Stimulated activated CD4-positive, alpha-beta T cell treated with anti-CD3 and anti-CD28 coated beads, Interleukin-15, amount 100 ng/mL, for 24 hours (primary cell): ENCODE results near the gene KRT79.

Experiments used
- DNase-seq: peaks from one replicate; pipeline ENCODE4 v3.0.0-alpha.2; 2020

The KRT79 gene

DNA sequence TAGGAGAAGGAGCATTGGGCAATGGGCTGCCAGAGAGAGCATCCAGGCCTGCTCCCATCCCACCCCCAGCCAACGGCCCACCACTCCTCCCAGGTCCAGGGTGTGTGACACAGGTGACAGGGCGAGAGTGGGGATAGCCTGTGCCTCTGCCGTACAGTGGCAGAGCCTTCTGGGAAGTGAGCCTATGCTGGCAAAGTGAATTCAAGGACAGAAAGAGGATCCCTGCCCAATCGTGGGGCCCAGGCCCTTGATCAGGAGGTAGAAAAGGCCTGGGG, 553 bp upstream of the KRT79 start:
- DNase-seq, result no peak

DNA sequence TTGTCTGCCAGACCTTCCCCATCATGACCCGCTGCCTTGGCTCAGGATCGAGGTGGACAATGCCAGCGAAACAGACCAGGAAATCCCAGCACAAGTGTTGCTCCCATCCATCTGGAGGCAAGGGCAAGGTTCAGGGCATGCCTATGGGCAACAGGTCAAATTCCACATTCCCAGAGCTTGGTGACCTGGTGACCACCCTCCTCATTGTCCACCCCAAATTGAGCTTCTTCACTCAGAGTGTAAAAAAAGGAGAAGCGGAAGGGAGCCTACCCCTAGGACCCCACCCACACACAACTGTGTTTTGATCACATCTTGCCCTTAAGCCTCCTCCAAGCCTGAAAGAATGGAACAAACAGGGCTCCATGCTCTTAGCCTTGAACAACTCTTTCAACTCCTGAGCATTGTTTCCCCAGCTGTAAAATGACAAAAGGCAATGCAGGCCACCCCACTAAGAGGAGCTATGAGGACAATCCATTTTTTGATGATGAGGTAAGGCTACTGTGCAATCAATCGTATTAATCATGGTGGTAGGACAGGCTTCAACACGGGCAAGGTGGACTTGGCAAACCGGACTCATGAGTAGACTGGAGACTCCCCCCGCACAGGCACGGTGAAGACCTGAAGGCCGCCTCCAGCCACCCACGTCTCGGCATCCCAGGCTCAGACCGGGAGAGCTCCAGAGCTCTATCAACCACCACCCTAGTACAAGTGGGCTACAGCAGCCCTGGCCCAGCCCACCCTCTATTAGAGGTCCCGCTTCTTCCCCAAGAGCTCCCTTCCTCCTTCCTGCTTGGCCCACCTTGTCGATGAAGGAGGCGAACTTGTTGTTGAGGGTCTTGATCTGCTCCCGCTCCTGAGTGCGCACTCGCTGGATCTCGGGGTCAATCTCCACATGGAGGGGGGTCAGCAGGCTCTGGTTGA, 866 bp downstream of the KRT79 start:
- no peak for DNase-seq

GRCh38 chr12:52832451-52832850, 1.7 kb downstream of the KRT79 start:
- no peak for DNase-seq

- DNase-seq, result no peak
Measured at GRCh38 chr12:52831251-52831650, 2.9 kb downstream of the KRT79 start.

GRCh38 chr12:52829986-52830770, 3.9 kb downstream of the KRT79 start:
- no peak for DNase-seq

- no peak for DNase-seq
Measured at GRCh38 chr12:52828591-52829021, 5.5 kb downstream of the KRT79 start.

GRCh38 chr12:52828156-52828555, 6.0 kb downstream of the KRT79 start:
- DNase-seq, result no peak

DNA sequence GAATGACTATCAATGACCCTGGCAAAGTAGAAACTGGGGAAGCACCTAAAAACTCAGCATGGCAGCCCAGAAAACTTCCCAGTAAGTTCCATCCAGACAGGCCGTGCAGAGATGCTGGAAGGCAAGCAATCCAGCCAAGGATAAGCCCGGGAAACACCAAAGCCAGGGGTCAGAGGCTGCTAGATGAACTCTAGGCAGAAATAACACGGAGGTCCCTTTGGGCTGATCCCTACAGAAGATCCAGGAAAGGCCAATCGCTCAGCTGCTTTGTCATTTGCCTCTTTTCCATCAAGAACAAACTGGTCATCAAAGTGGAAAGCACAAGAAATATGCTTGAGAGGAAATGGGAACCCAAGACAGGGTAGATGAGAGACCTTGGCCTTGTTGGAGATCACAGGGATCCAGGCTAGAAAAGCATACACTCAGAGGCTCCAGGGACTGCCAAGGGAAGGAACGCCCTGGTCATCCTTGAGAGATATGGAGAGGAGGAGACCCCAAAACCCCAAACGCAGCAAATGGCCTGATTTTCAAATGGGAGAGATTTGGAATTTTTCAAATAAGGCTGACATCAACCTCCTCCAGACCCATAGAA, 6.5 kb downstream of the KRT79 start:
- no peak for DNase-seq

GRCh38 chr12:52826611-52827498, 7.3 kb downstream of the KRT79 start:
- no peak for DNase-seq

- DNase-seq, result no peak
Measured at GRCh38 chr12:52825961-52826360, 8.2 kb downstream of the KRT79 start.

DNA sequence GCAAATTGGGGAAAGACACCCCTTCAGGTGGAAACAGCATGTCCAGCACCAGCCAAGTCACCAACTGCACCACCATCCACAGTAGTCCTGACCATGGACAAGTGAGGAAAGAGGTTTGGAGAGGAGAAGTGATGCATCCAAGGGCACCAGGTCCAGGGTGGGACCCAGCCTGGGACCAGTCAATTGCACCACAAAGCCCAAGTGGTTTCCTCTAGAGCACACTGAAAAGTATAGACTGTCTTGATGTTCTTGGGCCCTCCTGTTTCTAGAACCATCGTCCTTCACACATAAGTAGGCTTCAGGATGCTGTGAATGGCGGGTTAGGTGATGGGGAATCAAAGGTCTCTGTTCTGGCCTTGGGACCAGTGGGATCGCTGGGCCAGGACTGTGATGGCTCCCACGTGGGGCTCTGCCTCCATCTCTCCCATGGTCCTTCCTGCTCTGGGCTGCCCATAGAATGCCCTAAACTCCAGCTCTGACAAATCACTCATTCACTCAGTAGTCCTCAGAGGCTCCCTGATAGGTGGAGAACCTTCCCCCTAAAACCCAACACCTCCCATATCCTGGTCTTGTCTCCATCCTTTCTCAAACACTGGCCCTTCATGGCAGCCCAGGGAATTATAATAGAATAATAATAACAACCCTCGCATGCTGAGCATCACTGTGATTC, 9.2 kb downstream of the KRT79 start:
- no peak for DNase-seq

GRCh38 chr12:52823761-52824450, 10.2 kb downstream of the KRT79 start:
- DNase-seq, result no peak

DNA sequence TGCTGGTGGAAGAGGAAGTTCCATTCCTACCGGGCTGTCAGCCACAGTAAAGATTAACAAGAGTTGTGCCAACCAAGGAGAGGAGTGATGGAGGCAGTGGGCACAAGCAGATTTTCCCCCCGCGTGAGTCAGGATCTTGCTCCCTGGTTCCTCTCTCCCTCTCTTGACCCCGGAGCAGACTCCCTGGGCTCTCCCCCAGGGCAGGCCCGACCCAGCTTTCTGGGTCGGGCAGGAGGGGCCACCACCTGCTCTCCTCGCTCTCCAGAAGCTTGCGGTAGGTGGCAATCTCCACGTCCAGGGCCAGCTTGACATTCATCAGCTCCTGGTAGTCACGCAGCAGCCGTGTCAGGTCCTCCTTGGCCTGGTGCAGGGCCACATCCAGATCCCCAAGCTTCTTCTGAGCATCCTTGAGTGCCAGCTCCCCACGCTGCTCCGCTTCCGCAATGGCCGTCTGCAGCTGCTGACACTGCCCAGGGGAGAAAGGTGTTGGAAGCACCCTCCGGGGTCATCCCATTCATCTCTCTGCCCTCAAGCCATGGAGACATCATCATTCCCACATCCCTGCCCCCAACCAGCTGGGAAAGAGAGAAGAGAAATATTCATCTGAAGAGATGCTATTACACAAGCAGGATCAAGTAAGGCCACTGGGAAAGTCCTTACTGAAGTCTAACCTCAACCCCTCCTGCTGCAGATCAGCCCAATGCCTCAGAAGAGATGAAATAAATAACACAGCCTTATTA, 11.2 kb downstream of the KRT79 start:
- DNase-seq, result no peak

- DNase-seq, result no peak
Measured at GRCh38 chr12:52821826-52822660, 12.1 kb downstream of the KRT79 start.

DNA sequence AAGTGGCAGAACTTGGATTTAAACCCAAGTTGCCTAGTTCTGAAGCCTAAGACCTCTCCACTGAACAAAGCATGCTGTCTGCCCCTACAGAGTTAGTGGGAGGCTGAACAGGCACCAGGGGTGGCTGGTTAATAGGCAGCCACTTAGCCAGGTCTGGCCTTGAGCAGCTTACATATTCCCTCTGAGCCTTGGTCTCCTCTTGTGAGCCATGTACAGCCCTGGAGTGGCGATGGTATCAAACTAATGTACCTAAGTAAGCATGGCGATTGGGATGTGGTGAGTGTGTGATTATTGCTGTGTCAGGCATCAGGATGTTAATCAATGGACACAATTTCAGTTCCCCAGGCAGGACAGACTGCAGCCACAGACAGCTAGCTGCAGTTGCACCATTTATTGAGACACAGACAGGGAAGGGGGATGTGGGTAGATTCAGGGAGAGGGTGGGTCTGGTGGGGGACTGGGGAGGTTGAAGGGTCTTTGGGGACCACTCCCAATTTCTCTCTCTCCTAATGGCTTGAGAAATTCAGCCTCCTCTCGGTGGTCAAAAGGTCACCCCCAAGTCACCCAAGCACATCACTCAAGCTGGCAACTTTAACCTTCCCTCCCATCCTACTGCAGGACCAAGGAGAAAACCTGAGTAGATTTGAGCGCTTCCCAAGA, 12.9 kb downstream of the KRT79 start:
- no peak for DNase-seq

DNA sequence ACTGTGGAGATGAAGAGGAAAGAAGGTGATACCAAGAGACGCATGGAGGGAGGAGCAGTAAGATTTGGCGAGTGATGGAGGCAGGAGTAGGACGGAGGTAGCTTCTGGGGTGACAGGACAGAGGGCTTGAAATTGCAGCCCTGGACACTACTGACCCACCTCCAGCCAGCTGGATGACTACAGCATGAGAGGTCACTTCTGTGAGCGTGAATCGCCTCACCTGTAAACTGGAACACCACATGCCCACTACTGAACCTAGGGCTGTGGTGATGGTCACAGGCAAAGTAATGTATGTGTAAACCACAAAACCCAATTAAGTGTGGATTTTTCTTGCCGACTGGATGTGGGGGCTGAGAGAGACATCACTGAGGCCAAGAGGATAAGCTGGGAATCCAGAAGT, 13.6 kb downstream of the KRT79 start:
- DNase-seq, result no peak

GRCh38 chr12:52819731-52820510, 14.2 kb downstream of the KRT79 start:
- no peak for DNase-seq

GRCh38 chr12:52818887-52819420, 15.2 kb downstream of the KRT79 start:
- no peak for DNase-seq
